ENCODE results near the gene LYST.
"Not testable (repeated sequence)": the region's sequence is repeated elsewhere in the genome, so short reads cannot be mapped to it uniquely, and the experiment has no call there.

The LYST gene

GRCh38 chr1:235857756-235858155, 8.9 kb downstream of the LYST start:
- DNase-seq: no peak
- no peaks in the 10 kb centered on the region for H3K4me1 Mint-ChIP-seq
- H3K36me3 Mint-ChIP-seq (ENCODE audit: low read depth): no peaks in the 10 kb centered on the region
- TF ChIP-seq, protein P1, sequence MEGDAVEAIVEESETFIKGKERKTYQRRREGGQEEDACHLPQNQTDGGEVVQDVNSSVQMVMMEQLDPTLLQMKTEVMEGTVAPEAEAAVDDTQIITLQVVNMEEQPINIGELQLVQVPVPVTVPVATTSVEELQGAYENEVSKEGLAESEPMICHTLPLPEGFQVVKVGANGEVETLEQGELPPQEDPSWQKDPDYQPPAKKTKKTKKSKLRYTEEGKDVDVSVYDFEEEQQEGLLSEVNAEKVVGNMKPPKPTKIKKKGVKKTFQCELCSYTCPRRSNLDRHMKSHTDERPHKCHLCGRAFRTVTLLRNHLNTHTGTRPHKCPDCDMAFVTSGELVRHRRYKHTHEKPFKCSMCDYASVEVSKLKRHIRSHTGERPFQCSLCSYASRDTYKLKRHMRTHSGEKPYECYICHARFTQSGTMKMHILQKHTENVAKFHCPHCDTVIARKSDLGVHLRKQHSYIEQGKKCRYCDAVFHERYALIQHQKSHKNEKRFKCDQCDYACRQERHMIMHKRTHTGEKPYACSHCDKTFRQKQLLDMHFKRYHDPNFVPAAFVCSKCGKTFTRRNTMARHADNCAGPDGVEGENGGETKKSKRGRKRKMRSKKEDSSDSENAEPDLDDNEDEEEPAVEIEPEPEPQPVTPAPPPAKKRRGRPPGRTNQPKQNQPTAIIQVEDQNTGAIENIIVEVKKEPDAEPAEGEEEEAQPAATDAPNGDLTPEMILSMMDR (IDR thresholded peaks at IDR 0.05): no peak
- no peak overlapping the region for H3K4me3 Mint-ChIP-seq
- peaks cover 31% of the 10 kb centered on the region for H3K27me3 Mint-ChIP-seq (ENCODE audit: low read depth, poor library complexity)
- no peaks in the 10 kb centered on the region for H3K9me3 Mint-ChIP-seq
- no peak overlapping the region for H3K27ac Mint-ChIP-seq

- Mint-ChIP-seq H3K27ac (no peak overlapping the region), H3K36me3 (ENCODE audit: low read depth) (no peaks in the 10 kb centered on the region), H3K9me3 (no peaks in the 10 kb centered on the region), H3K4me1 (no peaks in the 10 kb centered on the region), H3K27me3 (ENCODE audit: low read depth, poor library complexity) (peaks cover 26% of the 10 kb centered on the region), H3K4me3 (no peak overlapping the region)
- TF ChIP-seq, protein P1 (IDR thresholded peaks at IDR 0.05): no peak
- no peak for DNase-seq
Observed at GRCh38 chr1:235855811-235856429, 10.8 kb downstream of the LYST start.

- Mint-ChIP-seq H3K27ac (no peak overlapping the region), H3K36me3 (ENCODE audit: low read depth) (no peaks in the 10 kb centered on the region)
Observed at GRCh38 chr1:235854347-235854746, 12.4 kb downstream of the LYST start.

DNA sequence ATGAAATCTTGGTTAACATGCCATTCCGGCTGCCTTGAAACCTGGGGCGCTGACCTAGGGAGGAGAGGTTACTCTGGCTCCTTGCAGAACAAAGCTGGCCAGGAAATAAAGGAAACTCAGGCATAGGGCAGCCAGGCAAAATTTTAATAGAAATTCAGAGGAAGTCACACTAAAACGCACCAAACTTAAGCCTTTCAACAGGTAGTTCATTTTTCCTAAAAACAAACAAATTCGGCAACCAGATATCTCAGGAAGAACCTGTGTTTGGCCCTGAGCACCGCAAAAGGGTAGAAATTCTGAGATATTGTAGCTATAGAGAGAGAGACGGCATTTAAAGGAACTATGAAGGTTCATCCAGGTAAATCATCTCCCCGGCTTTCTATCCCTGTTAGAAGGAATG, 13.1 kb downstream of the LYST start:
- no peaks in the 10 kb centered on the region for H3K9me3 Mint-ChIP-seq
- no peak for DNase-seq
- no peak overlapping the region for H3K27ac Mint-ChIP-seq
- TF ChIP-seq, protein P1 (IDR thresholded peaks at IDR 0.05): no peak
- H3K4me1 Mint-ChIP-seq: no peaks in the 10 kb centered on the region
- H3K4me3 Mint-ChIP-seq: no peak overlapping the region
- peaks cover 26% of the 10 kb centered on the region for H3K27me3 Mint-ChIP-seq (ENCODE audit: low read depth, poor library complexity)
- no peaks in the 10 kb centered on the region for H3K36me3 Mint-ChIP-seq (ENCODE audit: low read depth)

More at GRCh38 chr1:235854347-235854746, 12.4 kb downstream of the LYST start:
- Mint-ChIP-seq H3K4me1 (no peaks in the 10 kb centered on the region), H3K9me3 (no peaks in the 10 kb centered on the region), H3K27me3 (ENCODE audit: low read depth, poor library complexity) (peaks cover 26% of the 10 kb centered on the region), H3K4me3 (no peak overlapping the region)
- TF ChIP-seq, protein P1 (IDR thresholded peaks at IDR 0.05): no peak
- no peak for DNase-seq

GRCh38 chr1:235852887-235853286, 13.8 kb downstream of the LYST start:
- Mint-ChIP-seq H3K27me3 (ENCODE audit: low read depth, poor library complexity) (peaks cover 27% of the 10 kb centered on the region), H3K9me3 (no peaks in the 10 kb centered on the region), H3K36me3 (ENCODE audit: low read depth) (no peaks in the 10 kb centered on the region), H3K4me3 (no peak overlapping the region), H3K27ac (no peak overlapping the region), H3K4me1 (no peaks in the 10 kb centered on the region)
- TF ChIP-seq, protein P1 (IDR thresholded peaks at IDR 0.05): no peak
- no peak for DNase-seq

GRCh38 chr1:235851939-235852338, 14.8 kb downstream of the LYST start:
- no peaks in the 10 kb centered on the region for H3K36me3 Mint-ChIP-seq (ENCODE audit: low read depth)
- H3K4me3 Mint-ChIP-seq: no peak overlapping the region
- TF ChIP-seq, protein P1 (IDR thresholded peaks at IDR 0.05): no peak
- H3K9me3 Mint-ChIP-seq: peaks cover 5% of the 10 kb centered on the region
- no peak for DNase-seq
- H3K27me3 Mint-ChIP-seq (ENCODE audit: low read depth, poor library complexity): peaks cover 30% of the 10 kb centered on the region
- no peaks in the 10 kb centered on the region for H3K4me1 Mint-ChIP-seq
- no peak overlapping the region for H3K27ac Mint-ChIP-seq

GRCh38 chr1:235848251-235848650, 18.5 kb downstream of the LYST start:
- H3K27ac Mint-ChIP-seq; H3K4me1 Mint-ChIP-seq; H3K4me3 Mint-ChIP-seq; H3K36me3 Mint-ChIP-seq (ENCODE audit: low read depth); DNase-seq: not testable (repeated sequence)
- peaks cover 10% of the 10 kb centered on the region for H3K27me3 Mint-ChIP-seq (ENCODE audit: low read depth, poor library complexity)
- H3K9me3 Mint-ChIP-seq: peaks cover 14% of the 10 kb centered on the region

DNA sequence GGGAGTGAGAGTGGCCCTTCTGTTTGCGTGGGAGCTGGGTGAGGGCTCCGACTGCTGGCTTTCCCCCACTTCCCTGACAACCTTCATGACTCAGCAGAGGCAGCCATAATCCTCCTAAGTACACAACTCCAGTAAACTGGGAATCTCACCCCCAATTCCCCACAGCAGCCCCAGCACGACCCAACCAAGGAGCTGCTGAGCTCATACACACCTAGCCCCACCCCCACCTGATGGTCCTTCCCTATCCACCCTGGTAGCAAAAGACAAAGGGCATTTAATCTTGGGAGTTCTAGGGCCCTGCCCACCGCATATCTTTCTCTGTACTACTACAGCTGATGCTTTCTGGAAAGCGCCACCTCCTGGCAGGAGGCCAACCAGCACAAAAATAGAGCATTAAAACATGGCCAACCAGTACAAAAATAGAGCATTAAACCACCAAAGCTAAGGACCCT, 21.0 kb downstream of the LYST start:
- H3K27me3 Mint-ChIP-seq (ENCODE audit: low read depth, poor library complexity); H3K4me3 Mint-ChIP-seq; DNase-seq; H3K36me3 Mint-ChIP-seq (ENCODE audit: low read depth); H3K4me1 Mint-ChIP-seq; H3K27ac Mint-ChIP-seq: not testable (repeated sequence)
- peaks cover 14% of the 10 kb centered on the region for H3K9me3 Mint-ChIP-seq
